Muscle layer of duodenum (tissue), 2 donors: Measurements from ENCODE around the gene NLGN2.
A peak's percentile ranks its signal among the peaks of the same experiment; 100 is the strongest.

Experiments used
- H3K27ac ChIP-seq: one replicate; pipeline ENCODE4 v1.7.0; 2013; ENCODE audit warnings: mild to moderate bottlenecking, low read length
- H3K27me3 ChIP-seq: one replicate; pipeline ENCODE4 v1.7.0; 2013; ENCODE audit warnings: low read depth, mild to moderate bottlenecking, control low read depth, low read length
- H3K36me3 ChIP-seq, 2 donors: one replicate each; pipeline ENCODE4 v1.7.0; 2013; ENCODE audit warnings: low read length in 2 of 2, control low read depth in 1 of 2, mild to moderate bottlenecking in 1 of 2; ENCODE audit not compliant: insufficient read depth in 2 of 2, control insufficient read depth in 1 of 2
- H3K4me1 ChIP-seq, 2 donors: one replicate each; pipeline ENCODE4 v1.7.0; 2013; ENCODE audit warnings: low read length in 2 of 2, mild to moderate bottlenecking in 2 of 2, control low read depth in 1 of 2, moderate library complexity in 1 of 2; ENCODE audit not compliant: insufficient read depth in 2 of 2, control insufficient read depth in 1 of 2
- H3K4me3 ChIP-seq, 2 donors: one replicate each; pipeline ENCODE4 v1.7.0; 2013; ENCODE audit warnings: low read length in 2 of 2, low read depth in 1 of 2, mild to moderate bottlenecking in 1 of 2
- H3K9me3 ChIP-seq, 2 donors: one replicate each; pipeline ENCODE4 v1.7.0; 2013; ENCODE audit warnings: low read length in 2 of 2, control low read depth in 1 of 2, mild to moderate bottlenecking in 1 of 2; ENCODE audit not compliant: control insufficient read depth in 1 of 2
- donor health status: healthy.

NLGN2 gene

DNA sequence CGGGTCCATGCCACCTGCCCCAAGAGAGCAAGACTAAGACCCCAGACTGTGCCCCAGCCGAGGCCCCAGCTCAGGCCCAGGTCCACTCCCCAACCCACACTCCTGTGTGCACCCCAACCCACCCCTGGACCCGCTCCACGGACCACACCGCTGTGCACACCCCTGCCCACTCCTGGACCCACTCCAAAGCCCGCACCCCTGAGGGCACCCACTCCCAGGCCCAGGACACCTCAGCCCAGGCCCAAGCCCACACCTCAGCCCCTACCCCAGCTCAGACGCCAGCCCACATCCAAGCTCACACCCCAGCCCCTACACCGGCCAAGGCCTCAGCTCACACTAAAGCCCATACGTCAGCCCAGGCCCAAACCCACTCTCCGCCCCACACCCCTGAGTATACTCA, 22.1 kb downstream of the NLGN2 start:
- Histone ChIP-seq H3K27ac (no peak overlapping the region), H3K27me3 (no peaks in the 10 kb centered on the region), H3K9me3 (no peaks in the 10 kb centered on the region), H3K36me3 (no peaks in the 10 kb centered on the region), H3K4me1 (no peaks in the 10 kb centered on the region), H3K4me3 (no peak overlapping the region)

DNA sequence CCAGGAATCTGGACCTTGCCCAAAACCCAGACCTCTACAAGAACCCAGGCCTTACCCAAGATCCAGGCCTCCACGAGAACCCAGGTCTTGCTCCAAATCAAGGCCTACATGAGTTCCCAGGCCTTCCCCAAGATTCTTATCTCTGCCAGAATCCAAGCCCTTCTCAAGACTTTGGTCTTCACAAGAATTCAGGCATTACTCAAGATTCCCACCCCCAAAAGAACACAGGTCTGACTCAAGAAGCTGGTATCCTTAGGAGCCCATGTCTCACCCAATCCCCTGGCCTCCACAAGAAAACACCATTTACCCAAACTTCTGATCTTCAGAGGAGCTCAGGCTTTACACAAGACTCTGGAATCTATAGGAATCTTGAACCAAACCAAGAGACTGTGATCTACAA, 23.6 kb downstream of the NLGN2 start:
- Histone ChIP-seq H3K27me3 (peaks cover 5% of the 10 kb centered on the region), H3K4me1 (peaks cover 4 to 13% of the 10 kb centered on the region in 2 donors), H3K9me3 (no peaks in the 10 kb centered on the region), H3K4me3 (no peak overlapping the region), H3K36me3 (no peaks in the 10 kb centered on the region), H3K27ac (no peak overlapping the region)

DNA sequence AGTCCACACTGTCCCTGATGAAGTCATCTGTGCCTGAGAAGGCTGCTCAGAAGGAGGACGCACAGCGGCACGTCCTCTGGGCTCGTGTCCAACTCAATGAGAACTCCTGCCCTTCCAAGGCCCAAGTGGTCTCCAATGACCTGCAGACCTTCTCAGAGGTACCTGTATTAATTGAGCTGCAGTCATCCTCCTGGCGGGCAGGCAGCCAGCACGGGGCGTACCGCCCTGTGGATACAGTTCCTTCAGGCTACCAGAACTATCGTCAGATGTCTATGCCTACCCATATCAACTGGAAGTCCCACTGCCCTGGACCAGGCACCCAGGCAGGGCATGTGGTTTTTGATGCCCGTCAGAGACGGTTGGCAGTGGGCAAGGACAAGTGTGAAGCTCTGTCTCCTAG, 24.7 kb downstream of the NLGN2 start:
- Histone ChIP-seq H3K4me3 (no peak overlapping the region), H3K27me3 (peaks cover 5% of the 10 kb centered on the region), H3K9me3 (no peaks in the 10 kb centered on the region), H3K36me3 (no peaks in the 10 kb centered on the region), H3K27ac (no peak overlapping the region), H3K4me1 (peaks cover 4 to 23% of the 10 kb centered on the region in 2 donors)

DNA sequence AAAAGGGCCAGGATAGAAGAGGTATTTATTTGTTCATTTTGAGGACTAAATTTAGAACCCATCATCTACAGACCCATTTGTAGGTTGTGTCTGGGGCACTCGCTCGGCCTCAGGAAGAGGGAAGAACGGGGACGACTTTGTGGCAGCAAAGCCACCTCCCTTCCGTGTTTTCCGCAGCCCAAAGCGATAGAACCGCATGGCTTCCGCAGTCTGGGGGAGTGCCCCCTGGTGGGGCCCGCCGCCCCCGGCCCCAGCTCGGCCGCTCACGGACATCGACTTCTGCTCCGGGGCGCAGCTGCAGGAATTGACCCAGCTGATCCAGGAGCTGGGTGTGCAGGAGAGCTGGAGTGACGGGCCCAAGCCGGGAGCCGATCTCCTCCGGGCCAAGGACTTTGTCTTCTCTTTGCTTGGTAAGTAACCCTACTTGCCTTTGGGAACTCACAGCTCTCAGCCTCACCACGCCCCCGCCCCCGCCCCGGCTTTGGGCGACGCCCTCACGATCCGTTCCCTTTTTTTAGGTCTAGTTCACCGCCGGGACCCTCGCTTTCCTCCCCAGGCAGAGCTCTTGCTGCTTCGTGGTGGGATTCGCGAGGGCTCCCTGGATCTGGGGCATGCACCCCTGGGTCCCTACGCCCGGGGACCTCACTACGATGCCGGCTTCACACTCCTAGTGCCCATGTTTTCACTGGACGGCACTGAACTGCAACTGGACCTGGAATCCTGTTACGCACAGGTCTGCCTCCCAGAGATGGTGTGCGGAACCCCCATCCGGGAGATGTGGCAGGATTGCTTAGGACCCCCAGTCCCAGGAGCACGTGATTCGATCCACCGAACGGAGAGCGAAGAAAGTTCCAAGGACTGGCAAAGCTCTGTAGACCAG, 28.3 kb downstream of the NLGN2 start:
- peak overlapping the region; percentile 72 for H3K27ac ChIP-seq
- no peaks in the 10 kb centered on the region for H3K36me3 ChIP-seq
- peak overlapping the region; percentile 61 to 79 for H3K4me3 ChIP-seq
- peaks cover 32% of the 10 kb centered on the region for H3K27me3 ChIP-seq
- peaks cover 8 to 51% of the 10 kb centered on the region in 2 donors for H3K4me1 ChIP-seq
- H3K9me3 ChIP-seq: no peaks in the 10 kb centered on the region

DNA sequence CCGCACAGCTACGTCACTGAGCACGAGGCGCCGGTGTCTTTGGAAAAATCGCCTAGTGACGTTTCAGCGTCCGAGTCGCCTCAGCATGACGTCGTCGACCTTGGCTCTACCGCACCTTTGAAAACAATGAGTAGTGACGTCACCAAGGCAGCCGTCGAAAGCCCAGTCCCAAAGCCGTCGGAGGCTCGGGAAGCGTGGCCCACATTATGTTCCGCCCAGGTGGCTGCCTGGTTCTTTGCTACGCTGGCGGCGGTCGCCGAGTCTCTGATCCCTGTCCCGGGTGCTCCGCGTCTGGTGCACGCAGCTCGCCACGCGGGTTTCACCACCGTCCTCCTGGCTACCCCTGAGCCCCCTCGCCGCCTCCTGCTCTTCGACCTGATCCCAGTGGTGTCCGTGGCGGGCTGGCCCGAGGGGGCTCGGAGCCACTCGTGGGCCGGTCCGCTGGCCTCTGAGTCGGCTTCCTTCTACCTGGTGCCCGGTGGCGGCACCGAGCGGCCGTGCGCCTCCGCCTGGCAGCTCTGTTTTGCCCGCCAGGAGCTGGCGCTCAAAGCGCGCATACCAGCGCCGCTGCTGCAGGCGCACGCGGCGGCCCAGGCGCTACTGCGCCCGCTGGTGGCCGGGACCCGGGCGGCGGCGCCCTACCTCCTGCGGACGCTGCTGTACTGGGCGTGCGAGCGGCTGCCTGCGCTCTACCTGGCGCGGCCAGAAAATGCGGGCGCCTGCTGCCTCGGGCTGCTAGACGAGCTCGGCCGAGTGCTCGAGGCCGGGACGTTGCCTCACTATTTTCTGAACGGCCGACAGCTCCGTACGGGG, 29.1 kb downstream of the NLGN2 start:
- H3K36me3 ChIP-seq: no peaks in the 10 kb centered on the region
- H3K9me3 ChIP-seq: no peaks in the 10 kb centered on the region
- peak overlapping the region; percentile 61 to 79 for H3K4me3 ChIP-seq
- peak overlapping the region; percentile 72 for H3K27ac ChIP-seq
- H3K27me3 ChIP-seq: peaks cover 38% of the 10 kb centered on the region
- peaks cover 8 to 51% of the 10 kb centered on the region in 2 donors for H3K4me1 ChIP-seq

DNA sequence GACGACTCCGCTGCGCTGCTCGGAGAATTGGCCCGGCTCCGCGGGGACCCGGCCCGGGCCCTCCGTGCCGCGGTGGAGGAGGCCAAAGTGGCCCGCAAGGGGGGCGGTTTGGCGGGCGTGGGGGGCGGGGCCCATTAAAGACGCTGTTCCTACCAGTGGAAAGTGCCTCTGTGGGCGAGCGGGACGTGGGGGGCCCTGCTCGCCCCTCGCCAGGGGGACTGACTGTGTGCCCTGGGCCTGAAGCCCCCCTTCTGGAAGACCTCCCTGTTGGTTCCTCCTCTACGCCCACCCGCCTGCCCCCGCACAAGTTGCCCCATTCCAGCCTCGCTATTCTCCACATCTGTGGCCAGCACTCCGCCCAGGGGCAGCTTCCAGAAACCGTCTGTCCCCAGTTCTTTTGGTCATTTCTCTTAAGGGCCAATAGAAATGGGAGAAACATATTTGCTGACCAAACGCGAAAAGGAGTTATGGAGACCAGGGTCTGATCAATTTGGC, 29.8 kb downstream of the NLGN2 start:
- H3K9me3 ChIP-seq: no peaks in the 10 kb centered on the region
- H3K27me3 ChIP-seq: peaks cover 38% of the 10 kb centered on the region
- H3K27ac ChIP-seq: no peak overlapping the region
- H3K4me3 ChIP-seq: peak overlapping the region; percentile 37 to 61
- peaks cover 8 to 51% of the 10 kb centered on the region in 2 donors for H3K4me1 ChIP-seq
- H3K36me3 ChIP-seq: no peaks in the 10 kb centered on the region

DNA sequence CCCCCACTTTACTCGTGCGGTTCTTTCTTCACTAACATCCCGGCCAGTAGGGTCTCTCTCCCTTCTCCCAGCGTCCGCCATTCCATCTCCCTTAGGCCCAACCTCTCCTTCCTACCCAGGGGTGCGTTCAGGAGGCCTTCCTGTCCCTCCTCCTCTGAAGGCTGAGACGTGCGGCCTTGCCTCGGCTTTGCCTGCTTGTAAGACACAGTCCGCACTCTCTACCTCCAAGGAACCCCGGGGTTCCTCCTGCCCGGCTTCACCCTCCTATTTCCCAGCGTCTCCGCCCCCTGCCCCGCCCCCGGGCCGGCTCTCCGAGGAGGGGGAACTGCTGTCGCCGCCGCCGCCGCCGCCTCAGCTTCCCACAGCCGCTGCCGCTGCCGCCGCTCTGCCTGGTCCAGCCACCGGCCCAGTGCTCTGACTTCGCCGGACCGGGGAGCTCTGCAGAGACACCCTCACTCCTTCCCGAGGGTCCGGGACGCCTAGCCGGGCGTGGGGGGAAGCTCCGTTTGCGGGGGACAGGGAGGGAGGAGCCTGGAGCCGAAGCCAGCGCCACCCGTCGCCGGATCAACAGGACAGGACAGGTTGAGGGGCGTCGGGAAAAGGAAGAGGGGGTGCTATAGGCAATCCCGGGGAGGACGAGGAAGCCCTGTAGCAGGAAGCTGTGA, 30.4 kb downstream of the NLGN2 start:
- Histone ChIP-seq H3K4me3 (peak overlapping the region; percentile 37 to 61), H3K27ac (no peak overlapping the region), H3K27me3 (peaks cover 38% of the 10 kb centered on the region), H3K4me1 (peaks cover 8 to 51% of the 10 kb centered on the region in 2 donors), H3K9me3 (no peaks in the 10 kb centered on the region), H3K36me3 (no peaks in the 10 kb centered on the region)

DNA sequence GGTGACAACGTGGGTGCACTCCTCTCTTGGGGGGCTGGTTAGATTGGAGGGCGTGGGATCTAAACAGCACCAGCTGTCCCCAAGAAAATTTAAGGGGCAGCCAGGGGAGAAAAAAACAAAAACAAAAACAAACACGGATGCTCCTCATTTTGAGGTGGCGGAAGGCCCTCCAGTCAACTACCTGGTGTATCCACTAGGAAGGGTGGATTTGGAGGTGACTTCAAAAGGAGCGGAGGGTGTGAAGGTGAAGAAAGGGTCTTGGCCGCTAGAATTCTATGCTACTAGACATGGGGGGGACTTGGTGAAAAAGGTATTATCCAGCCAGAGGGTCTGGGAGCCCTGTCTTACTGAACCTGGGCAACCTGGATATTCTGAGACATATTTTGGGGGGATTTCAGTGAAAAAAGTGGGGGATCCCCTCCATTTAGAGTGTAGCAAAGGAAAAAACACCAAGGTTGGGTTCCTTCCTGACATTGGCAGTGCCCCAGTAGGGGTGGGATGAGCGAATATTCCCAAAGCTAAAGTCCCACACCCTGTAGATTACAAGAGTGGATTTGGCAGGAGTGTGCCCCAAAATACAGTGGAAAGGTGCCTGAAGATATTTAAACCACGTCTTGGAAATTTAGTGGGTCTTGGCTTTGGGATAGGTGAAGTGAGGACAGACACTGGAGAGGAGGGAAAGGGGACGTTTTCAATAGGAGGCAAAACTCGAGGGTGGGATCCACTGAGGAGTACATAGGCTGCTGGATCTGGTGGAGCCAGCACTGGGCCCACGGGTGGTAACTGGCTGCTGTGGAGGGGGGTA, 31.2 kb downstream of the NLGN2 start:
- Histone ChIP-seq H3K4me3 (peak overlapping the region in 1 of 2 donors; percentile 30), H3K4me1 (peaks cover 8 to 51% of the 10 kb centered on the region in 2 donors), H3K27me3 (peaks cover 38% of the 10 kb centered on the region), H3K27ac (no peak overlapping the region), H3K9me3 (no peaks in the 10 kb centered on the region), H3K36me3 (no peaks in the 10 kb centered on the region)

DNA sequence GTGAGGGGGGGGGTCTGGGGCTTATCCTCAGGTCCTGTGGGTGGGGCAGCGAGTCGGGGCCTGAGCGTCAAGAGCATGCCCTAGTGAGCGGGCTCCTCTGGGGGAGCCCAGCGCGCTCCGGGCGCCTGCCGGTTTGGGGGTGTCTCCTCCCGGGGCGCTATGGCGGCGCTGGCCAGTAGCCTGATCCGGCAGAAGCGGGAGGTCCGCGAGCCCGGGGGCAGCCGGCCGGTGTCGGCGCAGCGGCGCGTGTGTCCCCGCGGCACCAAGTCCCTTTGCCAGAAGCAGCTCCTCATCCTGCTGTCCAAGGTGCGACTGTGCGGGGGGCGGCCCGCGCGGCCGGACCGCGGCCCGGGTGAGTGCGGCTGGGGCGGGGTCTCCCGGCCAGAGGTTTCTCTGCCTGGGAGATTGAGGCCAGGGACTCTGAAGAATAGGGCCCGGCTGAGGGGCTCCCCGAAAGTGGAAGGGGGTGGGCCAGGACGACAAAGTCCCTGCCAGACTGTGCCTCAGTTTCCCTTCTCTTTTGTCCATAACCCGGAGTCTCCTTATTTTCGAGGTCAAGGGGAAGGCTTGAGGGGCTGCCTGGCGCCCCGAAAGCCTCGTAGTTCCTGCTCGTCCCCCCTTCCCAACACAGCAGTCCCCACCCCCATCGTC, 31.9 kb downstream of the NLGN2 start, which contains the start of gene FGF11:
Gene FGF11, plus strand, starts transcription at position 51 of the 651 bp plus-strand sequence. Its CDS starts 109 bp downstream, at position 160.
- peaks cover 8 to 51% of the 10 kb centered on the region in 2 donors for H3K4me1 ChIP-seq
- peak within 1 kb of the TSS; percentile 30 to 61 for H3K4me3 ChIP-seq
- no peak within 1 kb of the TSS for H3K27ac ChIP-seq
- no peaks in the 10 kb centered on the region for H3K9me3 ChIP-seq
- no peaks in the 10 kb centered on the region for H3K36me3 ChIP-seq
- peaks cover 43% of the 10 kb centered on the region for H3K27me3 ChIP-seq
